Stimulated activated CD8-positive, alpha-beta memory T cell treated with anti-CD3 and anti-CD28 coated beads, Interleukin-2, amount 100 ng/mL, for 1 hour (primary cell): ENCODE data around the gene TMBIM6.
A peak's percentile ranks its signal among the peaks of the same experiment; 100 is the strongest.
"Not testable (repeated sequence)": the region's sequence is repeated elsewhere in the genome, so short reads cannot be mapped to it uniquely, and the experiment has no call there.

Source experiments
- DNase-seq, 2 donors: peaks; one replicate each; pipeline ENCODE4 v3.0.0-alpha.2; 2020; ENCODE audit warnings: low read depth in 2 of 2

TMBIM6 gene

GRCh38 chr12:49728446-49728845 lies 12.9 kb upstream of the TMBIM6 start:
- DNase-seq: no peak

- DNase-seq: no peak
Observed at GRCh38 chr12:49730050-49730449, 11.3 kb upstream of the TMBIM6 start.

- DNase-seq: no peak
Observed at GRCh38 chr12:49730568-49731101, 10.7 kb upstream of the TMBIM6 start.

- no peak for DNase-seq
Observed at GRCh38 chr12:49733219-49734017, 7.9 kb upstream of the TMBIM6 start.

- DNase-seq: not testable (repeated sequence)
Observed at GRCh38 chr12:49734900-49735299, 6.5 kb upstream of the TMBIM6 start.

- DNase-seq: not testable (repeated sequence)
Observed at GRCh38 chr12:49738721-49739120, 2.6 kb upstream of the TMBIM6 start.

- DNase-seq: not testable (repeated sequence)
Observed at GRCh38 chr12:49740277-49740676, 1.1 kb upstream of the TMBIM6 start.

GRCh38 chr12:49741882-49742620 lies 694 bp downstream of the TMBIM6 start:
- peak; percentile 57 to 70 for DNase-seq

GRCh38 chr12:49744363-49744885 lies 3.1 kb downstream of the TMBIM6 start:
- no peak for DNase-seq

GRCh38 chr12:49748306-49748705 lies 6.9 kb downstream of the TMBIM6 start:
- DNase-seq: no peak

GRCh38 chr12:49748800-49749199 lies 7.4 kb downstream of the TMBIM6 start:
- no peak for DNase-seq

GRCh38 chr12:49750027-49750995 lies 9.0 kb downstream of the TMBIM6 start:
- no peak for DNase-seq

GRCh38 chr12:49750996-49751393 lies 9.6 kb downstream of the TMBIM6 start:
- DNase-seq: no peak

GRCh38 chr12:49761677-49762467 lies 20.5 kb downstream of the TMBIM6 start:
- no peak for DNase-seq

GRCh38 chr12:49762468-49762847 lies 21.1 kb downstream of the TMBIM6 start:
- no peak for DNase-seq

GRCh38 chr12:49763006-49763591 lies 21.7 kb downstream of the TMBIM6 start:
- DNase-seq: peak; percentile 57 to 61

- no peak for DNase-seq
Observed at GRCh38 chr12:49764126-49764525, 22.8 kb downstream of the TMBIM6 start.

- DNase-seq: no peak
Observed at GRCh38 chr12:49766115-49766455, 24.7 kb downstream of the TMBIM6 start.

- DNase-seq: no peak
Observed at GRCh38 chr12:49767333-49767732, 26.0 kb downstream of the TMBIM6 start.

GRCh38 chr12:49773102-49773501 lies 31.7 kb downstream of the TMBIM6 start:
- DNase-seq: not testable (repeated sequence)
